Osteoblast (primary cell): ENCODE data around the gene TBC1D7. TPM values are rescaled to one million over a fixed set of nuclear protein-coding genes. Genes with fewer than 3 reads are reported as not detected.

Experiments
- DNase-seq: peaks from one replicate; pipeline ENCODE4 v3.0.0; 2011; ENCODE audit warnings: low spot score, mixed read lengths; ENCODE audit not compliant: insufficient read length; ENCODE audit errors: missing footprints
- H2AFZ ChIP-seq: 2 replicates; pipeline ENCODE4 v1.6.0; 2011; ENCODE audit warnings: mild to moderate bottlenecking, low read length
- H3K27ac ChIP-seq: 2 replicates; pipeline ENCODE4 v1.5.1; 2011; ENCODE audit warnings: mild to moderate bottlenecking, low read depth, low read length, moderate library complexity
- H3K27me3 ChIP-seq: 2 replicates; pipeline ENCODE4 v1.6.0; 2012; ENCODE audit warnings: mild to moderate bottlenecking, control low read depth, inconsistent platforms, low read length, moderate library complexity; ENCODE audit not compliant: insufficient read depth
- H3K36me3 ChIP-seq: 2 replicates; pipeline ENCODE4 v1.5.1; 2011; ENCODE audit warnings: mild to moderate bottlenecking, low read length, control low read depth, moderate library complexity; ENCODE audit not compliant: insufficient read depth
- H3K4me1 ChIP-seq: 2 replicates; pipeline ENCODE4 v1.5.1; 2011; ENCODE audit warnings: mild to moderate bottlenecking, low read length, control low read depth, moderate library complexity; ENCODE audit not compliant: insufficient read depth
- H3K4me2 ChIP-seq: 2 replicates; pipeline ENCODE4 v1.6.0; 2011; ENCODE audit warnings: mild to moderate bottlenecking, low read length; ENCODE audit not compliant: insufficient read depth
- H3K4me3 ChIP-seq: fragments of 200-600 bp; sonication (generic); 3 replicates; pipeline ENCODE4 v1.5.1; 2012; ENCODE audit warnings: mild to moderate bottlenecking, low read length, inconsistent platforms; ENCODE audit not compliant: insufficient read depth
- H3K79me2 ChIP-seq: 2 replicates; pipeline ENCODE4 v1.6.0; 2012; ENCODE audit warnings: mild to moderate bottlenecking, low read length, control low read depth, inconsistent platforms; ENCODE audit not compliant: insufficient read depth
- H3K9me3 ChIP-seq: 2 replicates; pipeline ENCODE4 v1.5.1; 2011; ENCODE audit warnings: low read depth, low read length, control low read depth
- H4K20me1 ChIP-seq: 2 replicates; pipeline ENCODE4 v1.6.0; 2012; ENCODE audit warnings: mild to moderate bottlenecking, low read length, control low read depth; ENCODE audit not compliant: insufficient read depth
- total RNA-seq: library from RNA; depleted of rRNA; stranded (reverse); fragments of >200 nt; gene quantifications from 2 replicates; pipeline ENCODE4 v1.2.3, GENCODE V29; 2012
- TF ChIP-seq, protein P1 (sequence below): IDR thresholded peaks from 2 replicates; pipeline ENCODE4 v1.5.1; 2011; ENCODE audit warnings: mild to moderate bottlenecking, low read depth, low read length, moderate library complexity; ENCODE audit errors: extremely low read depth

The TBC1D7 gene
- total RNA-seq, 1 donor, result 18.8 TPM

DNA sequence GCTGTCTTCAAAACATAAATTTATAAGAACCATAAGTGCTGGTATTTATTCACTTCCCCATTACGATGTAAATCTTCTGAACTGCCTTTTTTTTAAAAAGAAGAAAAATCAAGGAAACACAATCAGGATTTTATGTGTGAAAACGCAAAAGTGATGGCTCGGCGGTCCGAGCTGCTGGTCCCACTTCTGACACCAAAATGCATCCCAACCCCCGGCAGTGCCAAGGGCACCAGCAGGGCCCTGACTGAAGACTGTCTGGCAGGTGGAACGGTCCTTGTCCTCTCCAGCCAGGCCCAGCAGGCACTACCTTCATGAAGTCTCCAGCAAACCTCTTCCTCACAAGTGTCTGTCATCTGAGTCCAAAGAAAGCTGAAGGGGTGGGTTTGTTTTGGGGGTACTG is 41.2 kb downstream of the TBC1D7 start:
- Histone ChIP-seq H3K27ac (no peak overlapping the region), H3K9me3 (no peaks in the 10 kb centered on the region), H3K27me3 (no peaks in the 10 kb centered on the region), H3K4me1 (no peaks in the 10 kb centered on the region), H2AFZ (no peak overlapping the region), H3K36me3 (peaks cover 2% of the 10 kb centered on the region), H4K20me1 (no peaks in the 10 kb centered on the region), H3K79me2 (no peaks in the 10 kb centered on the region), H3K4me2 (no peak overlapping the region), H3K4me3 (no peak overlapping the region)
- no peak for DNase-seq
- TF ChIP-seq, protein P1, sequence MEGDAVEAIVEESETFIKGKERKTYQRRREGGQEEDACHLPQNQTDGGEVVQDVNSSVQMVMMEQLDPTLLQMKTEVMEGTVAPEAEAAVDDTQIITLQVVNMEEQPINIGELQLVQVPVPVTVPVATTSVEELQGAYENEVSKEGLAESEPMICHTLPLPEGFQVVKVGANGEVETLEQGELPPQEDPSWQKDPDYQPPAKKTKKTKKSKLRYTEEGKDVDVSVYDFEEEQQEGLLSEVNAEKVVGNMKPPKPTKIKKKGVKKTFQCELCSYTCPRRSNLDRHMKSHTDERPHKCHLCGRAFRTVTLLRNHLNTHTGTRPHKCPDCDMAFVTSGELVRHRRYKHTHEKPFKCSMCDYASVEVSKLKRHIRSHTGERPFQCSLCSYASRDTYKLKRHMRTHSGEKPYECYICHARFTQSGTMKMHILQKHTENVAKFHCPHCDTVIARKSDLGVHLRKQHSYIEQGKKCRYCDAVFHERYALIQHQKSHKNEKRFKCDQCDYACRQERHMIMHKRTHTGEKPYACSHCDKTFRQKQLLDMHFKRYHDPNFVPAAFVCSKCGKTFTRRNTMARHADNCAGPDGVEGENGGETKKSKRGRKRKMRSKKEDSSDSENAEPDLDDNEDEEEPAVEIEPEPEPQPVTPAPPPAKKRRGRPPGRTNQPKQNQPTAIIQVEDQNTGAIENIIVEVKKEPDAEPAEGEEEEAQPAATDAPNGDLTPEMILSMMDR, result no peak

DNA sequence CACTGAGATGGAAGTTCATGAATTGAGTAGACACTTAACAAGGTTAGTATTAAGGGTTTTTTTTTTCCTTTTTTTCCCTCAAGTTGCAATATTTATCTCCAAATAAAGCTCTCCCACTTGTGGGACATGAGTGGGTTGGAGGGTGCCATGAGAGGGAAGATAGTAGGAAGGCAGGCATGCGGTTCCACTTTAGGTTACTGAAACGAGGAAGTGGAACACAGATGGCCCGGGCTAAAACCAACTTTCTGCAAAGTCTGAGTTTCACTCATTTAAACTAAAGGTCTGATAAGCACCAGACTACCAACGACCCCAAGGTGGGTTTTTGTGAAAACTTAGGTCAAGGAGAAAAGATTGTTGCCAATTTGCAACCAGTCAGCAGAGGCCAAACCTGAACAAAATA is 42.2 kb downstream of the TBC1D7 start:
- Histone ChIP-seq H3K36me3 (no peaks in the 10 kb centered on the region), H3K9me3 (no peaks in the 10 kb centered on the region), H3K27ac (no peak overlapping the region), H3K4me2 (no peak overlapping the region), H3K79me2 (no peaks in the 10 kb centered on the region), H3K4me3 (no peak overlapping the region), H3K4me1 (no peaks in the 10 kb centered on the region), H3K27me3 (no peaks in the 10 kb centered on the region), H2AFZ (no peak overlapping the region), H4K20me1 (no peaks in the 10 kb centered on the region)
- no peak for DNase-seq
- TF ChIP-seq, protein P1, result no peak

DNA sequence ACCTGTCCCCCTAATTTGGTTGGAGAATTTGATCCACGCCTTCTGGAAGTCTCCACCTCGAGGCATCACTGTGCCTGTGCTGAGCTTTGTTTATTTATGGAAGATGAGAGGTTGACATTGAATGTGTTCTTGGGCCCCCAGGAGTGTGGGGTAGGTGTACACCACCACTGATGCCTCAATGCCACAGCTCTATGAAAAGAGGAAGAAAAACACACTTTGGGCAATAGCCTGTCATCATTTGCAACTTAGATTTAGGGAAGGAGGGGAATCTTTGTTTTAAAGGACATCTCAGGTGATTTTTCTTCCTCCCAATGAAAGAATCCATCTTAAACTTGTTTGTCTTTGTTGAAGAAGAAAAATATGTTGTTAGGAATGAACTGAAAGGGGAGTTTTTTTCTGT is 42.6 kb downstream of the TBC1D7 start:
- Histone ChIP-seq H3K4me1 (no peaks in the 10 kb centered on the region), H3K27me3 (no peaks in the 10 kb centered on the region), H2AFZ (no peak overlapping the region), H3K36me3 (no peaks in the 10 kb centered on the region), H3K4me3 (no peak overlapping the region), H3K4me2 (no peak overlapping the region), H3K79me2 (no peaks in the 10 kb centered on the region), H3K27ac (no peak overlapping the region), H4K20me1 (no peaks in the 10 kb centered on the region), H3K9me3 (no peaks in the 10 kb centered on the region)
- TF ChIP-seq, protein P1, result no peak
- DNase-seq, result no peak

DNA sequence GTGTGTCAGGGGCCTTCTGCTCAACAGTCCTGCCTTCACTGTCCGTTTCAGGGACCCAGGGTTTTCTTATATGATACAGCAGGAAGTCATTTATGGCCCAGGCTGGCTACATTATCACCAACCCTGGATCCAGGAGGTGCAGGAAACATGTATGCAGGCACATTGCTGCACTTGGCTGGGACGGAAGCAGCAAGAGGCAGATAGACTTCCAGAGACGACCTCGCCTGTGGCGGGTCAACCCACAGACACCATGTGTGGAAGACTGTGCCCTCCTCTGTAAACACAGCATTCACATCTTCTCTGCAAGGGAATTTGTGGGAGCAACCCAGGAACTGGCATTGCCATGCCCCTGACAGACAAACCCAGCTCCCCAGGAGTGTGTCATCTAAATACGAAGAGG is 43.7 kb downstream of the TBC1D7 start:
- no peak overlapping the region for H3K4me3 ChIP-seq
- no peaks in the 10 kb centered on the region for H3K9me3 ChIP-seq
- no peak overlapping the region for H2AFZ ChIP-seq
- H3K4me1 ChIP-seq, result no peaks in the 10 kb centered on the region
- TF ChIP-seq, protein P1, result no peak
- no peaks in the 10 kb centered on the region for H3K36me3 ChIP-seq
- H3K79me2 ChIP-seq, result no peaks in the 10 kb centered on the region
- H3K27ac ChIP-seq, result no peak overlapping the region
- H3K4me2 ChIP-seq, result no peak overlapping the region
- H4K20me1 ChIP-seq, result no peaks in the 10 kb centered on the region
- no peak for DNase-seq
- H3K27me3 ChIP-seq, result no peaks in the 10 kb centered on the region
